ENCODE results near the gene PNKD.

DNA sequence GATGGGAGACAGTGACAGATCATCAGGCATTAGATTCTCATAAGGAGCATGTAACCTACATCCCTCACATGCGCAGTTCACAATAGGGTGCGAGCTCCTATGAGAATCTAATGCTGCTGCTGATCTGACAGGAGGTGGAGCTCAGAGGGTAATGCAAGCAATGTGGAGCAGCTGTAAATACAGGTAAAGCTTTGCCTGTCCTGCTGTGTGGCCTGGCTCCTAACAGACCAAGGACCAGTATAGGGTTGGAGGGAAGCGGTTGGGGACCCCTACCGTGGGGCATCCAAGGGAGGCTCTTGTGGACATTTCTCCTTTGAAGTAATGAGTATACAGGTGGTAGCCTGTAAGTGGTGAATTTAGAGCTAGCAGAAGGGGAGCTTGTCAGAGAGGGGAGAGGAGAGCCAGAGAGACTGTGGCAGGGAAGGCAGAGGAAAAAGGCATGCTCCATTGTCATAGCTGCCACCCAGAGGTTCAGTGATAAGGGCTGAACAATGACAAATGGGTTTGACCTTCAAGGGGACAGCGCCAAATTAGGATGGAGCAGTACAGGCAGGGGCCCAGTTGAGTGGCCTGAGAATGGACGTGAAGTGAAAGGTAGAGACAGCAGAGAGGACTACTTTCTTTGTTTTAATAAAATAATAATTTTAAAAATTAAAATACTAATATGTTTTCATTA, 37.2 kb downstream of the PNKD start:
- no peak for TF ChIP-seq EZH2phosphoT487 (conservative IDR thresholded peaks at IDR 0.05; ENCODE audit: low read length)
- TF ChIP-seq, protein P1, sequence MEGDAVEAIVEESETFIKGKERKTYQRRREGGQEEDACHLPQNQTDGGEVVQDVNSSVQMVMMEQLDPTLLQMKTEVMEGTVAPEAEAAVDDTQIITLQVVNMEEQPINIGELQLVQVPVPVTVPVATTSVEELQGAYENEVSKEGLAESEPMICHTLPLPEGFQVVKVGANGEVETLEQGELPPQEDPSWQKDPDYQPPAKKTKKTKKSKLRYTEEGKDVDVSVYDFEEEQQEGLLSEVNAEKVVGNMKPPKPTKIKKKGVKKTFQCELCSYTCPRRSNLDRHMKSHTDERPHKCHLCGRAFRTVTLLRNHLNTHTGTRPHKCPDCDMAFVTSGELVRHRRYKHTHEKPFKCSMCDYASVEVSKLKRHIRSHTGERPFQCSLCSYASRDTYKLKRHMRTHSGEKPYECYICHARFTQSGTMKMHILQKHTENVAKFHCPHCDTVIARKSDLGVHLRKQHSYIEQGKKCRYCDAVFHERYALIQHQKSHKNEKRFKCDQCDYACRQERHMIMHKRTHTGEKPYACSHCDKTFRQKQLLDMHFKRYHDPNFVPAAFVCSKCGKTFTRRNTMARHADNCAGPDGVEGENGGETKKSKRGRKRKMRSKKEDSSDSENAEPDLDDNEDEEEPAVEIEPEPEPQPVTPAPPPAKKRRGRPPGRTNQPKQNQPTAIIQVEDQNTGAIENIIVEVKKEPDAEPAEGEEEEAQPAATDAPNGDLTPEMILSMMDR (IDR thresholded peaks at IDR 0.05; ENCODE audit: insufficient read depth, low read length, poor library complexity, severe bottlenecking), result no peak

Data from SU-DHL-6 (cell line).